ENCODE data around the gene PRELP.
"Not testable (repeated sequence)": the region's sequence is repeated elsewhere in the genome, so short reads cannot be mapped to it uniquely, and the experiment has no call there.

PRELP gene

DNA sequence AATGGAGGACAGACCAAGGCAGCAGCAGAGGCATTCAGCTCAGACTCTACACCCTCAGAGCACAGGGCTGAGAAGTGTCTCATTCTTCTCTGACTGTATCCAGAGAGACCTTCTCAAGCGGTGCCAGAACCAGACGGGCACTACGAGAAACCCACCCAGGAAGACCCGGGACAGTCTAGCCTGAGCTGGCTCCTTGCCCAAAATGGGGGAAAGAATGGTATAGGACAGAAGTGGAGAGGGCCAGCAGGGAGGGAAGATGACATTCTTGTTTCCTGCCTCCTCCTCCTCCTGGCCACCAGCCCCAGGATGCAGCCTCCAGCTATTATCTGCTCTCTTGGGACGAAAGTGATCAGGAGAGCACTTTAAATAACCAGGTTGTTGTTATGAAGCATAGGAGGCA is 22.6 kb upstream of the PRELP start:
- no peak for DNase-seq (ENCODE audit: low read depth in 4 of 4, low spot score in 1 of 4)

DNA sequence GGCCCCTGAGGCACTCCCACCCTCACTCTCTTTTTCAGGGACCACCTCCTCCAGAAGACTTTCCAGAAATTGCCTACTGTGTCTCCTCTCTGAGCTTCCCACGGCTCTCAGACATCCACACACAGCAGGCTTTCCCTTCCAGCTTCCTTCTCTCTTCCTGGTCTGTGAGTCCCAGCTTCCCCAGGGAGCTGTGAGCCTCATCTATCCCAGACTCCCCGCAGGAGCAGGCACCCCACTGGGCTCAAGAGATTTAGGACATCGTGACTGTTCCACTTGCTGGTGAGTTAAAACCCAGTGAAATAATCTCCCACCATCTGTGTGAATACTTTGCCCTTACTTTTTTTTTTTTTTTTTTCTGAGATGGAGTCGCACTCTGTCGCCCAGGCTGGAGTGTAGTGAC is 22.0 kb upstream of the PRELP start:
- DNase-seq (ENCODE audit: low read depth in 4 of 4, low spot score in 1 of 4), result no peak

DNA sequence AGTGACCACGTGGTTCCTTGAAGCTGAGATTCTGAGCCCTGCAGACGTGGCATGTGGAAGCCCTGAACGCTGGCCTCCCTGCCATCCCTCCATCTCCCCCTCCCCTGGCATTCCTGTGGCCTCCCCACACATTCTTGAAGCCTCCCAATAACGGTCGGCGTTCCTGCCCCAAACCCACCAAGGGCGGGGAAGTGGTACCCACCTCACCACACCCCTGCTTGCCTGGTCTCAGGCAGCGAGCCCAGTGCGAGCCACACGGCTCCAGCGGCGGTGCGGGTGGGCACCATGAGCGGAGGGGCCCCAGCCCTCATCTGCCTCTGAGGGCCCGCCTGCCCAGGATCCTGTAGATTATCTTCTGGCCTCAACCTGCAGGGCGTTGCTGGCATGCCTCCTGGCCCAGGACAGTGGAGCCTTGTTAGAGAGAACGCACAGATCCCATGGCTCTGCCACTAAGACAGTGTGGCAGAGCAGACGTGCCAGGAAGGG is 20.6 kb upstream of the PRELP start:
- no peak for DNase-seq (ENCODE audit: low read depth in 4 of 4, low spot score in 1 of 4)

DNA sequence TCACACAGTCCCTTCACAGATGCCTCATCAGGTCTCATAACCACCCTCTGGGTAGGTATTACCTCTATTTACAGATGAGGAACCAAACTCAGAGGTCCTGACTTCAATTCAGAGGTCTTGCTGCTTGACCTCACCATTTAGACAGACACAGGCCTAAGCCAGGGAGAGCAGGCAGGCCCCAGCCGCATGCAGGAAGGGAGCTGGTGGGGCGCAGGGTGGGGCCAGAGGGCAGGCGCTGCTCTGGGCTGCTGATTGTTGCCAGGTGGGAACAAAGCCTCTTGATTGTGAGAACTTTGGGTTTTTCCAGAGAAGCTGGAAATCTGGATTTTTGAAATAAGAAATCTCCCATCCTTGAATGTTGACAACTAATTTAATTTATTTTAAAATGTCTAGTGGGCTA is 19.9 kb upstream of the PRELP start:
- no peak for DNase-seq (ENCODE audit: low read depth in 4 of 4, low spot score in 1 of 4)

DNA sequence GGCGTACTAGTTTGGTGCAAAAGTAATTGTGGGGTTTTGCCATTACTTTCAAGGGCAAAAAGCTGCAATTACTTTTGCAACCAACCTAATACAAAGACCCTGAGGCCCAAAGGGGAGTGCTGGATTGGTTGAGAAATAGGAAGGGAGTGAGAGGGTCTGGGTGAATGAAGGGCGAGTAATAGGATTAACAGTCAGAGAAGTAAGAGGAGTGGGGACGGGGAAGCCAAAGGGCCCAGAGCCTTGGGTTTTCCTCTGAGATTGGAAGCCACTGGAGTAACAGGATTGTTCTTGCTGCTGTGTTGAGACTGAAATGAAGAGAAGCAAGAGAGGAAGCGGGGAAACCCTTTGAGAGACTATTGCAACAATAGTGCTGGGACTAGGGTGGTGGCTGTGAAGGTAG is 19.0 kb upstream of the PRELP start:
- DNase-seq (ENCODE audit: low read depth in 4 of 4, low spot score in 1 of 4), result no peak

DNA sequence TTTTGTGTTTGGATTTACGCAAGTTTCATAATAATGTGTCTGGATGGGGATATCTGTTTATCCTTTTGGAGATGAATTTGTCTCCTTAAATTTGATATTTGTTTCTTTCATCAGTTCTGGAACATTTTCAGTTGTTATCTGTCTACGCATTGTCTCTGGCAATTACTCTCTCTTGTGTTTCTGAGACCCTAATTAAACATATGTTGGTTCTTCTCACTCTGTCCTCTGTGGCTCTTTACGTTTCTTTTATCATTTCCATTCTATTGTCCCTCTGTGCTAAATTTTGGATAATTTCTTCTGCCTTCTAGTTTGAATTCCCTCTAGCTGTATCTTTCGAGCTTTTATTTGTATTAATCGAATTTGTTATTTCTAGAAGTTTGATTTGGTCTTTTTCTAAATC is 17.5 kb upstream of the PRELP start:
- DNase-seq (ENCODE audit: low read depth in 4 of 4, low spot score in 1 of 4), result no peak

DNA sequence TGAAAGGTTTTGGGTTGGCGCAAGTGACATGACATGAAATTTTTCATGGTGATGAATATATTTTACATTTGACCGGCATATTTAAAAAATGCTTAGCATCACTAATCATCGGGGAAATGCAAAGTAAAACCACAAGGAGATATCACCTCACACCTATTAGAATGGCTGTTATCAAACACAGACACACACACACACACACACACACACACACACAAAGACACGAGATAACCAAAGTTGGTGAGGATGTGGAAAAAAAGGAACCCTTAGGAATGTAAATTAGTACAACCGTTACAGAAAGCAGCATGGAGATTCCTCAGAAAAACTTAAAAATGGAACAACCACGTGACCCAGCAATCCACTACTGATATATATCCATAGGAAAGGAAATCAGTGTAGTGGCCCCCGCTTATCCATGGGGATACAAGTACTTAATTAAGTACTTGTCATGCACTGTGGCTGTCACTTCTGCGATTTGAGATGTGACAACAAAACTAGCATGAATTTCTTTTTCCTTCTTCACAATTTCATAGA is 15.9 kb upstream of the PRELP start:
- no peak for DNase-seq (ENCODE audit: low read depth in 4 of 4, low spot score in 1 of 4)

DNA sequence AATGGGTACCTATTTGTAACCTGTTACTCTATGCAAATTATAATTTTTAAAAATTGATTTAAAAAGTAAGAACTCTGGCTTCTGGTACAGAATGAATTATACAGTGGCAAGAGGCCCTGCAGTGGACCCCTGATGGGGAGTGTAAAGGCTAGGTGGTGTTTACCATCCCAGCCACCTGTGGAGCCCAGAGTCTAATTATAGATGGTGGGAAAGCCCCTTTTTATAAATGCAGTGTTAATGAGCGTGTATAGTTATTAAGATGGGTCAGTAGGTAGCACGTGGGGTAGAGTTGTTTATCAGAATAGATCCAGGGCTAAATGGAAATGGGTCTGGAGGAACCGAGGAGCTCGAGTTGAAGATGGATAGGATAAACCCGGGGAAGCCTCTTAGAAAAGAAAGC is 13.9 kb upstream of the PRELP start:
- DNase-seq (ENCODE audit: low read depth in 4 of 4, low spot score in 1 of 4), result no peak

DNA sequence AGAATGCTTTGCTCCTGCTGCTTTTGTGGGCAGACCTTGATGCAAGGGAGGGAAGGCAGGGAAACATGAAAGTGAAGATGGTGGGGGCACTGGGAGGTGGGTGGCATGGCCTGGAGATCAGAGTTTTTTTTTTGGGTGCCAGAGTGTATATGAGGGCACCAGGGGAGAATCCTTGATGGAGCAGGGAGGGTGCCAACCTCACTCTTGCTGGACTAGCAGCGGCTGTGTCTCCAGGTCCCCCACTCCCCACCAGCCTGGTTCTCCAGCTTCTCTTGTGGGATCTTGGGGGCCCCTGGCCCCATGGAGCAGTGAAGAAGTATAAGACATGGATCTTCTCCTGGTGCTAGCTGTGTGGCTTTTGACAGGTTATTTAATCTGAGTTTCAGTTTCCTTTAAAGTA is 13.5 kb upstream of the PRELP start:
- DNase-seq (ENCODE audit: low read depth in 4 of 4, low spot score in 1 of 4), result no peak

DNA sequence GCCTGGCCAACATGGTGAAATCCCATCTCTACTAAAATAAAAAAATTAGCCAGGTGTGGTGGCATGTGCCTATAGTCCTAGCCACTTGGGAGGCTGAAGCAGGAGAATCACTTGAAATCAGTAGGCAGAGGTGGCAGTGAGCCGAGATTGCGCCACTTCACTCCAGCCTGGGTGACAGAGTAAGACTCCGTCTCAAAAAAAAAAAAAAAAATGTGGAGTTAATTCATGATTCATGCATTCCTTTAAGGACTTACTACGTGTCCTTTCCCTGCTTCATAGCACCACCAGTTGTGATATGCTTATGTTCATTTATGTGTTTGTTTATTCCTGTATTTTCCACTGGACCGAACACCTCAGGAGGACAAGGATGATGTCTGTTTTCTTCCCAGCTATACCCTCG is 12.7 kb upstream of the PRELP start:
- DNase-seq (ENCODE audit: low read depth in 4 of 4, low spot score in 1 of 4), result no peak

DNA sequence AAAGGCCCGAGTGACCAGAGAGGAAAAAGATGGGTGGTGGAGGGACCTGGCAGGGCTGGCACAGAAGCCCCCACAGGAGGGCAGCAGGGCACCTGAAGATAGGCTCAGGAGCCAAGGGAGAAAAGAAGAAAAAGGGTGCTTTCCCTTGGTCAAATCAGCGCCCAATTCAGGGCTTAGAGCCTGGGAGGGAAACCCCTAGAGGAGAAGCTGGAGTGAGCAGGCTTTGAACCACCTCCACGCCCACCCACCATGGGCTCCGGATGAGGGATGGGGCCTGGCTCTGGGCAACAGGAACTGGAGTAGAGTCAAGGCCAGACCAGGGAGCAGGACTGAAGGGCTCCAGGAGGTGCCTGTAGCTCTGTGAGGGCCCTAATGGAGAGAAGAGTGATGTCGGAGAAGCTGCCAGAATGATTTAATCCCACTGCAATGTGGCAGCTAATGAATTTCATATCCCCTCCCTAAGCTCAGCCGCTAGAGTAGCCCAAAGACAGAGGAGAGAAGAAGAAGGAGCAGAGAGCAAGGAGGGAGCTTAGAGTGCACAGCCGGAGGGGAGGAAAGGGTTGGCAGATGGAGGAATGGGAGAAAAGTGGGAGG is 12.0 kb upstream of the PRELP start:
- DNase-seq (ENCODE audit: low read depth in 4 of 4, low spot score in 1 of 4), result no peak

DNA sequence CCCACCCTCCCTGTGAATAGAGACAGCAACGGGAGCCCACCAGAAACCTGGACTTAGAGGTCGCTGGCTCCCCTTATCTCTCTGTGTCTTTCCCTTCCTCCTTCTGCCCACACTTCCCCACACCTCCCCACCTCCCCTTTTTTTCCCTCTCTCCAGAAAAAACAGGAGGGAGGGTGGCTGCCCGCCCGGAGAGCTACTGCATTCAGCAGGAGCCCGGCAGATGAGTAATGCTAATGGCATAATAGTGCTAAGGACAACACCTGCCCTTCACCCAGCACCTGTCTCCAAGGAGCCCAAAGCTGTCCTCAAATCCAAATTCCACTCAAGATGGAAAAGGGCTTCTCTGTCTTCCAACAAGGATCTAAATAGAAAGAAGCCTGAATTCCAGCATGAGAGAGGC is 11.4 kb upstream of the PRELP start:
- no peak for DNase-seq (ENCODE audit: low read depth in 4 of 4, low spot score in 1 of 4)

DNA sequence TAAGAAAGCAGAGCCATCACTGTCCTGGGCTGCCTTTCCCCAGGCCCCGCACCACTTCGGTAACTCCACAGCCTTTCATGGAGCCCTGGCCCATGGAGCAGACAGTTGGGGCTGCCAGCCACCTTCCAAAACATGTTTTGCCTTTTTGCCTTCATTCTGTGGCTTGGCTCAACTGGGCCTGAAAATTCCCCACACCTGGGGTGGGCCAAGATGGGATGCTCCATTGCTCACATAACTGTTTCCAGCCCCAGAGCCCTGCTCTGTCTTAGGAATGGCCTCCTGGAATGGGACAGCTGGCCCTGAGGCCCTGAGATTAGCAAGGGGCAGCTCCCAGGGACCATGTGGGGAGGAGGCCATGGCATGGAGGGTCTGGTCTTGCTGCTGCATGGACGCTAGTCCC is 10.9 kb upstream of the PRELP start:
- DNase-seq (ENCODE audit: low read depth in 4 of 4, low spot score in 1 of 4), result no peak

DNA sequence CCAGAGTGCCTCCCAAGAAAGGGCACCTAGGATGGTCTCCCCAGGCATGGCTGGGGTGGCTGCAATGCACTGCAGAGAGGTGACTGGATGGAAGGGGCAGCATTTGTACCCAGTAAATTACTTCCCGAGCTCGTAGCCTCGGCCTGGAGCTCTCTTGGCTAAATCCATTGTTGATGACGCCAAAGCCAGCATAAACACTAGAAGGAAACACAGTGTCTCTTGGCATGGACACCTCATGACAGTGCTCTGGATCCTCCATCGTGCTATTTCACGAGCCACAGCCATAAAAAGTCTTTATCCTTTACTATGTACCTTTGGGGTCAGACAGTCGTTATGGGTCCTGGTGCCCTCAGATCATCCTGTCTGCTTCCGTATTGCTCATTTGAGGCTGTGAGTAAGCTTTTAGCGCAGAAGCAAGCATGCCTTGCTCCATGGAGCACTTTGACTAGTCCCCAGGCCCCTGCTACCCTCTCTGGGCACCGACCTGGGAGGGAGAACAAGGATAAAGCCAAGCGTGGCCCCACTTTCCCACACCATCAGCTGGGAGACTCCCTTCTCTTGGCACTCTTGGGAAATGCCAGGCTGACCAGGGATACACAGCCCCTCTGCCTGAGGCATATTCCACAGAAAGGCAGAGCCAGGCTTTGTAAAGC is 10.3 kb upstream of the PRELP start:
- no peak for DNase-seq (ENCODE audit: low read depth in 4 of 4, low spot score in 1 of 4)

DNA sequence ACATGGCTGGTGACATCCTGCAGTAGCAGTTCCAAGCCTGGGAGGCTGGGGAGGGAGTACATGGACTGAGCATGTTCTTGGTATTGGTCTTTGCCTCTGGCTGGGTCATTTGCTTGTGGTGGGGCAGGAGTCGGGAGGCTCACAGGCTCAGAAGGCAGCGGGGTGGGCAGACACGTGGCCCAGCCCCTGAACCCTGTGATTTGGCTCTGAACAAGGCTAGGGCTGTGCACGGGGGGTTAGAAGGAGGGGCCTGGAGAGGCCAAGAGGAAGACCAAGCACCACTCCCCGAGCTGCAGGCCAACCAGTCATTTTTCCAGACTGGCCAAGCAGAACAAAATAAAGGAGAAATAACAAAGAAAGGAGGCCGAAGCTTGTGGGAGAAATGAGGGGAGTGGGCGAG is 9.7 kb upstream of the PRELP start:
- no peak for DNase-seq (ENCODE audit: low read depth in 4 of 4, low spot score in 1 of 4)

DNA sequence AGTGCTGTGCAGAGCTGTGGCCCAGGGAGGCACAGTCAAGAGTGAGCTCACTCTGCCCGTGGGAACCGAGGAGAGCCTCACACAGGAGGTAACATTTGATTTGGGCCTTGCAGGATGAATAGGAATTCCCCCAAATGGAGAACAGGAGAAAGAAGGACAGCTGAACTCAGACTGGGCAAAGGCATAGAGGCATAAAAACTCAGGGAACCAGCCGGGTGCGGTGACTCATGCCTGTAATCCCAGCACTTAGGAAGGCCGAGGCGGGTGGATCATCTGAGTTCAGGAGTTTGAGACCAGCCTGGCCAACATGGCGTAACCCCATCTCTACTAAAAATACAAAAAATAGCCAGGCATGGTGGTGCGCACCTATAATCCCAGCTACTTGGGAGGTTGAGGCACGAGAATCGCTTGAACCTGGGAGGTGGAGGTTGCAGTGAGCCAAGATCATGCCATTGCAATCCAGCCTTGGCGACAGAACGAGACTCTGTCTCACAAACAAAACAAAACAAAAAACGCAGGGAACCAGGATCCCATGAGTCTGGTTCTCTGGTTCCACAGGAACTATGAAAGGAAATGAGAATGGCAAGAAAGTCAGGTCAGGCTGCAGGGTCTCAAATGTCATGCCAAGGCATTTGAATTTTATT is 8.6 kb upstream of the PRELP start:
- not testable (repeated sequence) for DNase-seq (ENCODE audit: low read depth in 4 of 4, low spot score in 1 of 4)

DNA sequence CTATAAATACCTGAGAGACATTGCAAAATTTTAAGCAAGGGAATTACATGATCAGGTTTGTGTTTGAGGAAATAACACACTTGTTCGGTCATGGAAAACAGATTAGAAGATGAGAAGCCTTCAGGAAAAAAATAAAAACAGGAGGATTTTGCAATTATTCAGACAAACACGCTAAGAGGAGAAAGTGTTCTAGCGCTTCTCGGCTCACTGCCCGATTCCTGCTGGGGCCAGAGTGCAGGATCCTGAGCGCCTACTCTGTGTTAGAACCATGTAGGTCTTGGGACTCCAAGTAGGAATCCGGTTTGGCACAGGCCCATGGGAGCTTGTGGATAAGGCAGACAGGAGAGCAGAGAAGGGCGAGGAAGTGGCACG is 8.1 kb upstream of the PRELP start:
- no peak for DNase-seq (ENCODE audit: low read depth in 4 of 4, low spot score in 1 of 4)

DNA sequence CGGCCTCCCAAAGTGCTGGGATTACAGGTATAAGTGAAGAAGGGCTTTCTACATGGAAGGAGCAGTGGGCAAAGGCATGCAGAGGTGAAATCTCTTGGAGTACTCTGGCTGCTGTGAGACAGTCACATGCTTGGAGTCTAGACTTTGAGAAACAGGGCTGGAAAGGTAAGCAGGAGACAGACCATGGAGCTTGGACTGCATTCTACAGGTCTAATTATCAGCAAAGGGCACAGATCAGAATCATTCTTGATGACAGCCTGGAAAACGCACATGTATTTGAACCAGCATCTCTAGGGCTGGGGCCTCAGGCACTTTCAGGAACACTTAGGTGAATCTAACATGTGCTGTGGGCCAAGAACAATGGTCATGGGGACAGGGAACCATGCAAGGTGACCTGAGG is 7.3 kb upstream of the PRELP start:
- DNase-seq (ENCODE audit: low read depth in 4 of 4, low spot score in 1 of 4), result no peak

DNA sequence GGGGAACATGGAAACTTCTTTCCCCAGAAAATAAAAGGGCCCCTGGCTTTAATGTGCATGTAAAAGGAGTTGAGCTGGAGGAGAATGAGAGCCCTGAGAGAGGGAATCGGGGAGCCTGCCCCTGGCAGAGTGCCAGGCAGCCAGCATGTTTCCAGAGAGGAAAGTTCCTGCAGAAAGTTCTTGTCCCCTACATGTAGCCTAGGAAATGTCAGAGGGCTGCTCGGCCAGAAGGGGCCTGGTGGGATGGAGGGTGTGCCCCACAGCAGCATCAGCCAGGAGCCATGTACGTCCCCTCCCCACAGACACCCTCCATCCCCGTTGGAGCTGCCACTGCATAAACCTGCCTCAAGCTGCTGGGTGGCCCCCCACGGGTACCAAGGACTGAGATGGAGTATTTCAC is 5.4 kb upstream of the PRELP start:
- DNase-seq (ENCODE audit: low read depth in 4 of 4, low spot score in 1 of 4), result no peak

DNA sequence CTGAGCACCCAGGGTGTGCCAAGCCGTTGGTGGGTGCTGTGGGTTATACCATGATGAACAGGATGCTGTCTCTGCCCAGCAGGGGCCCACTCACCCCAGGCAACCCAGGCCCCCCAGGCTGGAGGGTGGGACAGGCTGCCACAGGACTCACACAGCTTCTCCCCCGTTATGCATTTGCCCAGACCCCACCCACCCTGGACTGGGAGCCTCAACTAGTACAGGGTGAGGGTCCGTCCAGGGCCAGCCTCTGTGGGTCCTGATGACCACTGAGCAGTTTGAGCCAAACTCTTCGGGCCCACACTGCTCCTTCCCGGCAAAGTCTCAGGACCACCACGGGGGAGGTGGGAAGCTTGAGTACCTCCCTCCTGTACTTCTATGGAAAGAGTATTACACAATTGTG is 3.8 kb upstream of the PRELP start:
- no peak for DNase-seq (ENCODE audit: low read depth in 4 of 4, low spot score in 1 of 4)

DNA sequence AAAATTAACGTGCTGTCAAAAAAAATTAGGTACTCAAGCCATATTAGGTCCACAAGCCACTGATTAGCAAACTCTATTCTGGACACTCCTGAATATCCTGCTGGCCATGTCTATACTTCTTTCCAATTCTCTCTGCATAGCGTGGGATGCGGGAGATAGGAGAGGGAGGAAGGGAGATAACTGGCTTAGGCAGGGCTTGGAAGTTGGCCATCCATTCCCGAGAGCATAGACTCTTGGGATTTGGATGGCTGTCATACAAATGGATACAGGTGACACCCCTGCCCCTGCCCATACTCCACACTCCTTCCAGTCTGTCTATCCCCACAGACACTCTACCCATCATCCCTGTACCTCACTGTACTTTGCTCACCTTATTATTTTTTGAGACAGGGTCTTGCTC is 2.3 kb upstream of the PRELP start:
- no peak for DNase-seq (ENCODE audit: low read depth in 4 of 4, low spot score in 1 of 4)

DNA sequence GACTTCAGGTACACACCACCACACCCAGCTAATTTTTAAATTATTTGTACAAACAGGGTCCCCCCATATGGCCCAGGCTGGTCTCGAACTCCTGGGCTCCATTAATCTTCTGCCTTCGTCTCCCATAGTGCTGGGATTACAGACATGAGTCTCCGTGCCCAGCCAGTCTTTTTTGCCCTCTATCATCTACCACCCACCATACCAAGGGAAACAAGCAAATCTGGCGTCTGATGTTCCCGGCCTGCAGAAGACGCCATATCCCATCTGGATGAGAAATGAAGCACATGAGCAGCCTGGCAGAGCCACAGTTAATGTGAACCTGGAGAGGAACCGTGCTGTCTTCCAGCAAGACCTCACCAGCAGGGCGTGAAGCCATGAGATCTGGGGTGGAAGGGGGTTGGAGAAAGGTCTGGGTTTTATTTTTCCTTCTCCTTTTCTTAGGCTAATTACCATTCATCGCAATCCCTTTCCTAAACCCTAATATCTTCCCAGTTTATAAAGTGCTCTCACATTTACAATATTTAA is 1.8 kb upstream of the PRELP start:
- no peak for DNase-seq (ENCODE audit: low read depth in 4 of 4, low spot score in 1 of 4)
